ENCODE results near the gene WDR59.

Gene WDR59

DNA sequence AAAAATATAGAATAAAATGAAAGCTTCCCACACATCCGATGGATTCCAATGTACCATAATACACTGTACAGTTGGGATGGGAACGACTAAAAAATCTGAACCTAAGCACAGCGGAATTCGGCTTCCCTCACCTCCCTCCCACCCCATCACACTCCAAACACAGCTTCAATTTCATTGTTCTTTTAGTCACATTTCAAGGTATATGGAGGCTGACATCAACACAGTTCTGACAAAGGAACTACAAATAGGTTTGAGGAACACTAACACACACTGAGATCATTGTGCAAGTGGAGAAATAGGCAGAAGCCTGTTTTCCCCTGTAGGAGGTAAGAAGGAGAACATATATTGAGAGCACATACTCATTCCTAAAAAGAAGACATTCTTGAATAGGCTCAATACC is 85.1 kb downstream of the WDR59 start:
- DNase-seq = no peak

DNA sequence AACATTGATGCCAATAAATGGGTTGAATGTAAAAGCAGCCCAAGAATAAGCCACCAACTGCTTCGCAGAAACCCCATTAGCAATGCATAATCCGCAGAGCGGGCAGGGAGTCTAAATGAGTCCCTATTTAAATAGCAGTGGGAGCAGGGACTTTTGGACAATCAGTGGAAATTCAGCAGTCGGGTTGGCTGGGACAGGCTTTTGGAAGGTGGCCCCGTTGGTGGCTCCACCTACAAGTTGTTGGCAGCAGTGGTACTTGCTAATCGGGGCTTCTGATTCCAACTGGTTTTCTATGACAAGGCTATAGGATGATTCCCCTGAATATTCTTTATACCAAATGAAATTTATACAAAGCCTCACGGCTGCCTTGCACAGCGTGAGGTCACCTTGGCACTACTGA is 86.3 kb downstream of the WDR59 start:
- no peak for DNase-seq

DNA sequence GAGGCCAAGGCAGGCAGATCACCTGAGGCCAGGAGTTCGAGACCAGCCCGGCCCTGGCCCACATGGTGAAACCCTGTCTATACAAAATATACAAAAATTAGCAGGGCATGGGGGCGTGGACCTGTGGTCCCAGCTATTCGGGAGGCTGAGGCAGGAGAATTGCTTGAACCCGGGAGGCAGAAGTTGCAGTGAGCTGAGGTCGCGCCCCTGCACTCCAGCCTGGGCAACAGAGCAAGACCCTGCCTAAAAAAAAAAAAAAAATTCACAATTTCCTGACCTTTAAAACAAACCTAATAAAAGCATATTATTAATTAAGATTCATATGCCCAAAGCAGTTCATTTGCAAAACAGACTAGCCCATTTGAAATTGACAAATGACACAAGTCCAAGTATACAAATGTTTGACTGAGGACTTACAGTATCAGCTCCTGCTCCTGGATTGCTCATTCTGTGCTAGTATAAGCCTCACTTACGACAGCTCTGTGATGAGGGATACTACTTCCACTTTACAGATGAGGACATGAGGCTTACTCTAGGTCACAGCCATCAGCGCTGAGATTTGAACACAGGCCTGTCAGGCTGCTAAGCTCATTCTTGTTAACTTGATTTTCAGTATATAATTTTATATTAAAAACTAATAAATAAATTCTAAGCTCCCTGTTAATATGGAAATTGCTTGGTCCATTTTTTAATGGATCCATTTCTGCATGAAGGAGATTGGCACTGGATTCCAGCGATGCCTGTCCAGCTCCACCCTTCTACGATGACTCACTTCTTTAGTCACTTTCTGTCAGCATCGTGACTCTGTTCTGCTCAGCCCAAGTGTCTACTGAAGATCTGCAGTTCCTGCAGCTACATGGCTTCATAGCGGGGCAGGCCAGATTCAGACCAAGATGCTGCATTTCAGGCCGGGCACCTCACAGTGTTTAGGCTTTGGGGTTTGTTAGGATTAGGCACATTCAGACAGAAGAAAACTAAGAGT is 88.2 kb downstream of the WDR59 start:
- DNase-seq = no peak

DNA sequence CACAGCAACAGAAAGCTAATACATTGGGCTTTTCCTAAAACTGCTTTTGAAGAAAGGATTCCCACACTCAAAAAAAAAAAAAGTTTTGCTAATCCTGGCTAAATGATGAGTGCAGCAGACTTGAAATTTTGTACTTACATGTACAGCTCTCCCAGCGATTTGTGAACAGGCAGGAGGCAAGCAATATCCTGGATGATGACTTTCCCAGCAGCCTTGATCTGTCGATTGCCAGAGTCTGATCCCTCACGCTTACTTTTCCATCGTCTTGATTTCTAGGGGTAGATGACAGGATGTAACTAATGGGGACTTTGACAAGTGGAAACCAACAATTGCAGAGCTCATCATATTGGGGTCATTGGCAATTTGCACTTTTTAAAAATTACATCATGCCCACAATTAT is 91.4 kb downstream of the WDR59 start:
- DNase-seq = no peak

DNA sequence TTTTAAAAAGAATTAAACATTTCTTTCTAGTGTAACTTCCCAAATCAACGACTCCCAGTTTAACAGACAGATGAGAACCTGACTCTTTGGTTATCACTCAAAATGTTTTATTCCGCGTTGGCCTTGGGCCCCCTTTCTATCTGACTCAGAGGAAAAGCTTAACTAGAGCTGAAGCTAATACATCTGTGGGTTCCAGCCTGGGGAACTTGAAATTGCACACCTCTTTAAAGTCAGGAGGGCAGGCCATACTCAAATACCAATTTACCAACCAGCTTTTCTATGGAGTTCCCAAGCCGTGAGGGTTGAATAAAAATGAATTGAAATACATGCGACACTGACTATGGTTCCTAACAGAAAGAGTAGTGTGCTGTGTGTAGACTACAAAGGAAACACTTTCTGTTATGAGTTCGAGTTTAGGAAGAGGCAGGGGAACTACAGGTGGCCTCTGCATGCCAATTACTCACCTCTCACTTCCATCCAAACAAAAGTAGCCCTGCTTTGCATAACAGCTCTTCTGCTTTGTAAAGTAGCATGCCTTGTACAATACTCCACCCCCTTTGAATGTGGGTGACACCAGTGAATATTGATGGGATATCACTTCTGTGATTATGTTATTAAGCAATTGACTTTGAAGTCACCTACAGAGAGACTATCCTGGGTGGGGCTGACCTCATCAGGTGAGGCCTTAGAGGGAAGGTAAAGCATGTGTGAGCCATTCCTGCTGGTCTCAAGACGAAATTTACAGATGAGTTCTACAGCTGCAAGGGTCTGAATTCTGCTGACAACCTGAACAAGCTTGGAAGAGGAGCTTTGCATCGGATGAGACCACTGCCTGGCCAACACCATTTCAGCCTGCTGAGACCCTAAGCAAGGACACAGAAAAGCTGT is 92.1 kb downstream of the WDR59 start:
- DNase-seq = no peak

DNA sequence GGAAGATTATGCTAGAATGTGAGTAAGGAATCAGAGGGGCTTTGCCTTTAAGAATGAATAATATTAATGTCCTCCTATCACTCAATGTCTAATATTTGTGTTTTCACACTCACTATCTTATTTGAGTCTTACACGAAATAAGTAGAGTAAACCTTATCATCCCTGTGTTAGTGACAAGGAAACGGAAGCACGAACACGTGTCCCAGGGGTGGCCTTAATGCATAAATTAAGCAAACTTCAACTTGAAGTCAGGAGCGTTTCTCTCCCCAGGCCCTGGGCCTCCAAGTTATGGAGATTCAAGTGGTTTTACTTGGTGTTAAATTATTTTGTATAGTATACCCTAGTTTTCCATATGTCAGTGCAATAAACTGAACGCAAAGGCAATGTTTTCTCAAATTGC is 96.0 kb downstream of the WDR59 start:
- DNase-seq = no peak

DNA sequence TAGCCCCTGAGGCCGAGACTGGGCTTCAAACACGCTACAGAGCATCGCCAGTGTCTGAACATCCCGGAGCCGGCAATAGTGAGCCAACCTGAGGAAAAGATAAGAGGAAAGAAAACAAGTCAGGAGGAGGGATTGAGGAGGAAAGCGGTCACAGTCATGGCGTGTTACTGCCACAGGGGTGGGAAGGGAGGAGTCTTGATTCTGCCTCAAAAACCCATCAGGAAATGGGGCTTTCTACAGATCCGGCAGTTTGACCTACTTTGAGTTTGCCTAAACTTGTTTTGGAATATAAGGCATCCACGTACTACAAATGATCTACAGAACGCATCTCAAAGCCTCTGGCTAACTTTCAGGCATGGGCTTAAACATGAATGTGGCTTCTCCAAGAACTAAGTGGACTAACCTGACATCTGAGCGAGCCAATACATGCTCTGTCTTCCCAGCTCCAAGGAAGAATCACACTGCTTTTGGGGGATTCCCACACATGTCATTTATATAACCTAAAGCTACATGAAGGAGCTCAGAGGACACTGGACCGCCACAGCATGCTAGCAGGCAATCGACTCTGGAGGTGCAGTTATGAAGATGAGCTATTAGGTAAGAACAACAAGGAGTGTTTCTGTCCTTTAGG is 96.6 kb downstream of the WDR59 start:
- DNase-seq = no peak

DNA sequence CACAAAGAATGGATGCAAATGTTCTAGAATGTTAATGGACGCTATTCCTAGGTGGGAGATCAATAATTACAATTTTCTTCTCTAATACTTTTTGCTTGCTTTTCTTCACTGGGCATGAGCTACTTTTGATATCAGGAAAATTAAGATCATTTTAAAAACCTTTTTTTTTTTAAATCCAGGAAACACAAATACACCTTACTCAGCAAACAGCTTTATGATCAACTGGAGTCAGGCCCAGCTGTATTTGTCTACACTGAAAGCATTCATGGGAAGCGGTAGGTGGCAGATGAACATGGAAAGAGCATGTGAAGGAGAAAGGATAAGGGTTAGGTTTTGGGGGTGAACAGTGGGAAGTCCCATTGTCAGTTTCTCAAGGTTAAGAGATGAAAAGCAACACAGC is 97.8 kb downstream of the WDR59 start:
- DNase-seq = no peak

DNA sequence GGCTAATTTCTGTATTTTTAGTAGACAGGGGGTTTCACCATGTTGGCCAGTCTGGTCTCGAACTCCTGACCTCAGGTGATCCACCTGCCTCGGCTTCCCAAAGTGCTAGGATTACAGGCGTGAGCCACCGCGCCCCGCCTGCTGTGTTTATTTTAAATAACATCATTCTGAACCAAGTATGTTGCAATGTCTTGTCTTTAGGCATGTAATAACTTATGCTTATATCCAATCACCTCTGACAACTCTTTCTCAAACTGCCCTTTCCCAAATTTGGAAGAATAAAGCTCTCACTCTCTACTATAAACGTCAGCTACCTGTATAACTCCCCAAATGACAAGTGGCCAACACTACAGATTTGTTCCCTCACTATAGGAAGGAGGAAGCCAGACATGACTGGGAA is 107.2 kb downstream of the WDR59 start:
- no peak for DNase-seq

DNA sequence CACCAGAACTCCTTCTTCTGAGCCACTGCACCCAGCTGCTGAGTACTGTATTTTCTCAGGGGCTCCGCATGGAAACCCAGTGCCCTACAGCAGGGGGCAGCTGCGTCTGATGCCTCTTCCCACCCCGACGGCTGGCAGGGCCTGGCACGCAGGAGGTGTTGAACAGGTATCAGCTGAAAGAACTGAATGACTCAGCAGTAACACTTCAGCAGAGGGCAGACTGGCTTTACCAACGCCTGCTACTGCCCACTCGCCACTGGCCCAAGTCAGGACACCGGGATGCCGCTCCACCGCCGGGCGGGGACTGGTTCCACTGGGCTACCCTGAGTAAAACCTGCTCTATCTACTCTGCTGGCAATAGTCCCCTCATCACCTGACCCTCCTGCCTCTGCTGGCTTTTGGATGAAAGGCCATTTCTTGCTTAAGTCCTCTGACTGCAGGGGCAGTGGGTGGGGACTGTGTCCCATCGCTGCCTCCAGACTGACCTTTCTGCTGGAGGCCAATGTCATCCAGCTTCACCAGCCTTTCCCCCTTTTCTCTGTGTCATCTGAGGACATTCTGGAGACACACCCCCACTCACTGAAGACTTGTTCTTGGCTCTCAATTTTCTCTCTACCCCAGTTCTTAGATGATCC is 109.9 kb downstream of the WDR59 start:
- no peak for DNase-seq

DNA sequence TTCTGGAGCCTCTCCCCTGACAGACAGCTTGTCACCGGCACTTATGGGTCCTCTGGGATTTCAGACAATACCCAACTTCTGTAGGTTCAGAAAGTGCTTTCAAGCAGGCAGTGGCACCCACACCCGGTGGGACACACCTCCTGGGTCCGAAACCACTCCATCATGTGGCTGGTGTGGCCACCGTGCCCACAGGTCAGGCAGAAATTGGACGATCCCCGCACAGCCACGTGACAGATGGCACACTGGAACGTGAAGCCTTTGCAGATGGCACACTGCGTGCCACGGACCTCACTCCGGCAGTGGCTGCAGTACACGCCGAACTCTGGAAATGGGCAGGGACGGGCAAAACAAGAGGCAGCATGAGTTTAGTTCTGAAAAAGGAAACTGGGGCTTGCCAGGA is 110.8 kb downstream of the WDR59 start:
- DNase-seq = no peak

DNA sequence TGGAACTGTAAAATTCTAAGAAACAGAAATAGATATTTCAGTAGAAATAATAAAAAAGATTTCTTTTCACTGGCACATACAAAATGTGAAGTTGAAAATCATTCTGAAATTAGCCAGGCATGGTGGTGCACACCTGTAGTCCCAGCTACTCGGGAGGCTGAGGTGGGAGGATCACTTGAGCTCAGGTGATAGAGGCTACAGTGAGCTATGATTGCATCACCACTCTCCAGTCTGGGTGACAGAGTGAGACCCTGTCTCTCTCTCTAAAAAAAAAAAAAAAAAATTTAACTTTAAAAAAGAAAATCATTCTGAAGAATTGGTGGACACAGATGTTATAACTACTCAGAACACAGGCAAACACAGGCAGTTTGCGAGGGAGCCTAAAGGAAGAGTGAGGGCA is 112.6 kb downstream of the WDR59 start:
- DNase-seq = no peak

DNA sequence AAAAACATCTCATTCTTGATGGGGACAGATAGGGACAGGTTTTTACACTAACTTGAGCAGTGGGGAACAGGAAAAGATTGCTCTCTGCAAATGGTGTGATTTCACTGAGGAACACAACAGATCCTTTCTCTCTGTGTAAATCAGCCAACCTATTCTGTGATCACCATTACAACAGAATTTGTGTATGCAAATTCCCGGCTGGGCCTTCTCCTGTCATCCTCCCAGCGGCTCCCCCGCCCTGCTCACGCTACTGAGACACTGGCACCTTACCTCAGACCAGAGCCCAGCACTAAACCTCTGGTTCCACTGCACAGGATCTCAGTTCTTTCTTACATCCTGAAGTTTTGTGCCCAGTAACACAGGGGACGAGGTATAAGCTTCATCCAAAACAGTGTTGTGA is 113.3 kb downstream of the WDR59 start:
- DNase-seq = no peak

DNA sequence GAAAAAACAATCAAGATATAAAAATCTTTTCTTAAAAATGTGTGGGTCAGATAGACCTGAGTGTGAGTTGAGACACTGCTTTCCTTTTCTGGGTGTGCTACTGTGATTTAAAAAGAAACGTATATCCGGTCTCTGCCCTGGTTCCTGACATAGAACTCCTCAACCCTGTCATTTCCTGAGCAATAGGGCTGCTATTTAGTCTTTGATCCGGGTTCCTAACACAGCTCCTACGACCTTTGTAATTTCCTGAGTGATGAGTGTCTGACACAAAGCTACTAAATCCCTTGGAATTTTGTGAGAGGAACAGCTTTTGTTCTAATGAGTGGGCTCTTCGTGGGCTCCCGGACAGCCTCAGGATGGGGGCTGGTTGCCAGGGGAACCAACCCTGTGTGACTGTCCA is 116.4 kb downstream of the WDR59 start:
- DNase-seq = peak in 1 of 2 donors; percentile 9

DNA sequence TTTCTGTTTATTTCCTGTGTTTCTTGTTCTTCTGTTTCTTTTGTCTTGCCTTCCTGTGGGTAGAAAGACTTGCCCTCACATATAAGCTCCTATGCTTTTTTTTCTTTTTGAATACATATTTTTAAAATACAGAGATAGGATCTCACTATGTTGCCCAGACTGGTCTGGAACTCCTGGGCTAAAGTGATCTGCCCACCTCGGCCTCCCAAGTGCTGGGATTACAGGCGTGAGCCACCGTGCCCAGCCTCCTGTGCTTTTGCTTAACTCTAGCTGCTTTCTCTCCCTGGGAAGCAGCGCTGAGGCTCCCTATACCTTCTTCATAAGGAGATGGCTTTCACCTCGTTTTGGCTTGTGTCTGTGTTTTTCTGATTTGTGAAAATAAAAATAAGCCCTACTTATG is 116.9 kb downstream of the WDR59 start:
- DNase-seq = no peak

DNA sequence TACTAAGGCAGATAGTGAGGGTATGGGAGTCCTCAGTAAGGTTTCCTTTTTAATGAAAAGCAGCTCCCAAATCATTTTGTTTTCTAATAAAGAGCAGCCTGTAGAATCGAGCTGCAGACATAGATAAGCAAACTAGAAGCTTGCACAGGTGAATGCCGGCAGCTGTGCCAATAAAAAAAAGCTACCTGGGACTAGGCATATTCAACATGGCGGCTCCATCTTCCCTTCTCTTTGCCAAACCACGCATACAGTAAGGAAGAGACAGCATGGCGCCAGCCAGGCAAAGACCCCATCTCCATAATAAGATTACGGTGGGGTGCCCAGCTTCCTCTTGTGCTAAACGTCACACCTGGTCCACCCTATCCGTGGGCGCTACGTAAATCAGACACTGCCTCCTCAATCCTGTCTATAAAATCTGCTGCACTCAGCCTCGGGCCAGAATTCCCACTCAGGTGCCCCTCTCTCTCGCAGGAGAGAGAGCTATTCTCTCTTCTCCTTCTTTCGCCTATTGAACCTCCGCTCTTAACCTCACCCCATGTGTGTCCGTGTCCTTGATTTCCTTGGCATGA is 117.6 kb downstream of the WDR59 start:
- DNase-seq = no peak

DNA sequence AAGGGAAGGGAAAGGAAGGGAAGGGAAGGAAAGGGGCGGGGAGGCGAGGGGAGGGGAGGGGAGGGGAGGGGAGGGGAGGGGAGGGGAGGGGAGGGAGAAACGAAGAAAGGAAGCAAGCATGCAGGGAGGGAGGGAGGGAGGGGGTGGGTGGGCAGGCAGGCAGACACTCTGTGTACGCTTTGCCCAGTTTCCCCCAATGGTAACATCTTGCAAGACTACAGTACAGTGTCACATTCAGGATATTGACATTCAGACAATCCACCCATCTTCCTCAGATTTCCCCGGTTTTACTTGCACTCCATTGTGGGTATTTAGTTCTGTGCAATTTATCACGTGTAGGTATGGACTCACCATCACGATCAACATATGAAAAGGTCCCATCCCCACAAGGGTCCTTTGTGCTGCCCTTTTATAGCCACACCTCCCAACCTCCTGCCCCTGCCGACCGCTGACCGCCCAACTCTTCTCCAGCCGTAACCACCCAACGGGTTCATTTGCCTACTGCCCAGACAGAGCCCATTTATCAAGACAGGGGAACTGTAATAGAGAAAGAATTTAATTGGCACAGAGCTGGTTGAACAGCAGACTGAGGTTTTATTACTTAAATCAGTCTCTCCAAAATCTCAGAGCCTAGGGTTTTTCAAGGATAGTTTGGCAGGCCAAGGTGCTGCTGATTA is 118.9 kb downstream of the WDR59 start:
- DNase-seq = no peak

DNA sequence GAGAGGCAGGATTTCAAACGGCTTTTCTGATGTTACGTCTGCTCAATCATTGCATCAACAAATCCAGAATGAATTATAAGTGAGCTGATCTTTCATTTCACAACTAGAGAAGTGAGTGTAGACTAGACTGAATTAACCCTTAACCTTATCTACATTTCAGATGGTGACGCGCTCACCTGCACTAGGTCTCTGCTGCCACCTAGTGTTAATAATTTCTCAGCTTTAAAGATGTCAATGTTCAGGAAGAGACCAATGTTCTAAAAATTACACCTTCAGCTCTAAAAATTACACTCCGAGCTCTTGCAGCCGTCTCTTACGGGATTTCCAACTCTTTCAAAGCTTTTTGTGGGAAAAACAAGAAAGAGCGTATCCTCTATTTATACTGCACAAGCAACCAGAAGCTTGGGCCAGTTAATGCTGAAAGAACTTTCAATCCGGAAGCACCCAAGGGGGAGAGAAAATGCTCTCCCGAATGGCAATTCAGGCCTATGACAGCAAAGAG is 122.1 kb downstream of the WDR59 start:
- peak in 1 of 2 donors; percentile 5 for DNase-seq

DNA sequence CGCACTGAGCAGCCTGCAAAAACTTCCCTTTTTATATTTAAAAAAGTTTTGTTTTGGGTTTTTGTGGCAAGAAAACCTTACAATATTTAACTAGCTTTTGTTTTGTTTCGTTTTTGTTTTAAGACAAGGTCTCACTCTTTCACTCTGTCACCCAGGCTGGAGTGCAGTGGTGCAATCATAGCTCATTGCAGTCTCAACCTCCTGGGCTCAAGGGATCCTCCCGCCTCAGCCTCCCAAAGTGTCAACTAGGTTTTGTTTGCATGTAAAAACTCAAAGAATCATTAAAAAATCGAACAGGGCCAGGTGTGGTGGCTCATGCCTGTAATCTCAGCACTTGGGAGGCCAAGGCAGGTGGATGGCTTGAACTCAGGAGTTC is 132.4 kb downstream of the WDR59 start:
- no peak for DNase-seq

DNA sequence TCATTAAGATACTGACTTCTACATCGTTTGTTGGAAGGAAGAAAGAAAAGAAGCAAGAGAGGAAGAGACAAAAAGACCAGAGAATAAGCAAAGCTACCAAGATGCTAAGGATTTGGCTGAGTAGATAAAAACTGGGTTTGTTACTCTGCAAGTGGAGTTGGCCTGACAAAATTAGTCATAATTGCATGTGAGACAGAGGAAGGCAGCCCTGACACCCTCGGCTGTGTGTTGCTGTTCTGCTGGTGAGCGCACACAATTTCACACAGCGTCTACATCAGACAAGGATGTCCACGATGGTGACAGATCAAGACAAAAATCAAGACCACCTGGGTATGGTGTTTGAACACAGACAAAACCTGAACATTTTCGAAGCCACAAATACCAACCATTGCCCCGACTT is 134.9 kb downstream of the WDR59 start:
- DNase-seq = no peak

DNA sequence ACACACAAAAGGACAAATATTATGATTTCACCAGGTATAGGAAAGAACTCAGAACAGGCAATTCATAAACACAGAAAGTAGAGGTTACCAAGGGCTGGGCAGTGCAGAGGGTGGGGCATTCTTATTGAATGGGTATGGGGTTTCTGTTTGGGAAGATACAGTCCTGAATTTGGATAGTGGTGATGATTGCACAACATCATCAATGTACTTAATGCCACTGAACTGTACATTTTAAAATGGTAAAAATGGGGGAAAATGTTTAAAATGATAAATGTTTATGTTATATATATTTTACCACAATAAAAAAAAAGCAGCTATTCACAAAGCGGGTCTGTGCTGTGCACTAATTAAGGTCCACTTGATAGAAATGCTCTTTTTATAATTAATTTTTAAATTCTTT is 137.7 kb downstream of the WDR59 start:
- no peak for DNase-seq

DNA sequence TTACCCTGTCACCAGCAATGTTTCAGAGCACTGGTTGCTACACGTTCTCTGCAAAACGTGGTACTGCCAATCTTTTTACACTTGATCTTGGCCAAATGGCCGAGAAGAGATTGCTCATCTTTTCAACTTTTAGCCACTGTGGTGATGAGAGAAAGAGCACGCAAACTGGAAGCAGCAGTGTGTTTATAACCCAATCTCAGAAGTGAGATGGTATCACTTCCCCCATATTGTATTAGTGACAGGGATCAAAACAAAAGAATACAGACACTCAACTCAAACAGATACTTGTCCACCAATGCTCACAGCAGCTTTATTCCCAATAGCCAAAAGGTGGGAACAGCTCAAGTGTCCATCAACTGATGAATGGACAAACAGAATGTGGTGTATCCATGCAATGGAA is 138.2 kb downstream of the WDR59 start:
- DNase-seq = no peak
